Epithelial cell of esophagus (primary cell): ENCODE measurements around the gene LRRC4C.
A peak's percentile ranks its signal among the peaks of the same experiment; 100 is the strongest.

ENCODE experiments used
- DNase-seq: peaks from one replicate; pipeline ENCODE4 v3.0.0; 2010; ENCODE audit warnings: low read depth
- H3K4me3 ChIP-seq: 2 replicates; pipeline ENCODE4 v1.5.1; 2011; ENCODE audit warnings: mild to moderate bottlenecking, low read length, control low read depth
- CTCF ChIP-seq: IDR thresholded peaks from 2 replicates; pipeline ENCODE4 v1.5.1; 2011; ENCODE audit warnings: low read depth, mild to moderate bottlenecking, low read length, control low read depth, inconsistent platforms; ENCODE audit not compliant: insufficient read depth; ENCODE audit errors: missing control alignments

Gene LRRC4C

GRCh38 chr11:40602866-40603552 is 856.4 kb downstream of the LRRC4C start:
- no peak for TF ChIP-seq CTCF
- DNase-seq, result peak; percentile 73
- no peak overlapping the region for H3K4me3 ChIP-seq

GRCh38 chr11:40597546-40598113 is 861.8 kb downstream of the LRRC4C start:
- TF ChIP-seq CTCF, result no peak
- H3K4me3 ChIP-seq, result no peak overlapping the region
- no peak for DNase-seq

GRCh38 chr11:40573254-40573891 is 886.1 kb downstream of the LRRC4C start:
- TF ChIP-seq CTCF, result no peak
- DNase-seq, result no peak

GRCh38 chr11:40569947-40570531 is 889.4 kb downstream of the LRRC4C start:
- TF ChIP-seq CTCF, result no peak
- H3K4me3 ChIP-seq, result no peak overlapping the region
- DNase-seq, result no peak

More at GRCh38 chr11:40573254-40573891, 886.1 kb downstream of the LRRC4C start:
- no peak overlapping the region for H3K4me3 ChIP-seq

- no peak for DNase-seq
- TF ChIP-seq CTCF, result no peak
- H3K4me3 ChIP-seq, result no peak overlapping the region
These were observed 892.1 kb downstream of the LRRC4C start for GRCh38 chr11:40567392-40567791.

- TF ChIP-seq CTCF, result no peak
- DNase-seq, result no peak
- H3K4me3 ChIP-seq, result no peak overlapping the region
These were observed 915.3 kb downstream of the LRRC4C start for GRCh38 chr11:40544162-40544561.
